ENCODE results near the gene OSBPL3. TPM values are rescaled to one million over a fixed set of nuclear protein-coding genes. Genes with fewer than 3 reads are reported as not detected.

Gene OSBPL3
- polyA plus RNA-seq, 1 of the 3 experiments (the other 2 are of a cell fraction): 23.2 TPM

DNA sequence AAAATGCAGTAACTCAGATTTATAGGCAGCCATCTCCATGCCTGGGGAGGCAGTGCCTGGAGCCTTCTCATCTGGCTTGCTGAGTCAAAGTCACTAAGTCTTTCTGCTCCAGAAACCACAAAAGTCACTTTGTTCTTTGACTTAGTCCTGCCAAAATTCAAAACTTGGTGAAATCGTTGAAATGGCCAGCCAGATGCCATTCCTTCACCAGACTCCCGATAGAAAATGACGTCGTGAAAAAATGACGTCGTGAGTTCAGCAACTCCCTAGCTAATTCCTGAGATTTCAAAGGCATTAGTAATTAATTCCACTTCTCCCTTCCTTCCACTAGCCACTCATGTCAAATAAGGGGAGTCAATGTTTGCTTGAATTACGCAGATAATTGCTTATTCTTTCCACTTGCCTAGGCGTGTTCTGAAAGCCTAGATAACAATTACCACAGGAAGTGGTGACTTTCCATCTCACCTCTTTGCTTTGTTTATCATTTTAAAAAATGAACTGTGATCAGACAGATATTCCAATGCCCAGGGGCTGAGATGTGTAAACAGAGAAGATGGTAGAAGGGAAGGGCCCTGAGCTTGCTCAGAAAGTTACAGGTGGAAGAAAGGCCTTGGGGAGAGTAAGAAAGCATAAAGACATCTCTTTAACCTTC, 48.5 kb upstream of the OSBPL3 start (continued):
- peak; percentile 32; the same call in 1 of the 2 replicates for TF ChIP-seq FOSL2 (IDR thresholded peaks at IDR 0.05; ENCODE audit: borderline replicate concordance, low read depth)
- TF ChIP-seq USF2 (IDR thresholded peaks at IDR 0.05; ENCODE audit: borderline replicate concordance, low read depth, low read length): no peak
- peak; percentile 67 for TF ChIP-seq TCF12 (IDR thresholded peaks at IDR 0.05)
- TF ChIP-seq FOXJ3 (CRISPR knock-in tag; IDR thresholded peaks at IDR 0.05): no peak
- no peak for TF ChIP-seq CTCF (IDR thresholded peaks at IDR 0.05)
- no peak for TF ChIP-seq GATA2 (CRISPR knock-in tag; IDR thresholded peaks at IDR 0.05)
- TF ChIP-seq YY1 (IDR thresholded peaks at IDR 0.05; ENCODE audit: low read depth): peak; percentile 38; the same call in 1 of the 2 replicates

DNA sequence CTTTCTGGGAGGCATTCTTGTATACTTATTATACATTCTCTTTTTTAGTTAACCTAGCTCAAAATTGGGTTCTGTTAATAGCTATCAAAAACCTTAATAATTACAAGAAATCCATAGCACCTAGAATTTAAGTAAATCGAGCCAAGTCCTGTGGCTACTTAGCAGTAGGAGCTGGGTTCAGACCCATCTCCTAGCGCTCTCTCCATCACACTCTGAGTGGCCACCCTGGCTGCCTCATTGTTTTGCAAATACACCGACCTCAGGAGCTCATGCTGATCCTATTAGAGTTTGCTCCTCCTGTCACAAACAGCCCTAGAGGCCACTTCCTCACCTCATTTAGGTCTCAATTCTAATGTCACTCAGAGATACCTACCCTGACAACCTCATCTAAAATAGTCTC, 46.2 kb upstream of the OSBPL3 start:
- 75% methylated on average over 3 of the region's 3 CpGs for WGBS (ENCODE audit: low lambda C conversion rate)
- Histone ChIP-seq H3K9me3 (no peaks in the 10 kb centered on the region), H3K9ac (no peak overlapping the region), H3K27me3 (ENCODE audit: insufficient read depth) (no peaks in the 10 kb centered on the region), H3K79me2 (ENCODE audit: insufficient read depth) (no peaks in the 10 kb centered on the region), H2AFZ (ENCODE audit: low read depth) (peak overlapping the region; percentile 48; the same call in 1 of the 2 replicates), H3K4me2 (peak overlapping the region; percentile 53; the same call in 1 of the 2 replicates), H3K4me1 (ENCODE audit: control insufficient read depth in 1 of 2, insufficient read depth in 2 of 2, low read depth in 1 of 2, low read length in 1 of 2) (peaks cover 0 to 21% of the 10 kb centered on the region in 2 experiments; a peak in 2 of 4 replicates), H3K27ac (ENCODE audit: low read depth in 2 of 2, low read length in 1 of 2) (peak overlapping the region; percentile 53 to 58; a peak in 2 of 4 replicates), H3K4me3 (ENCODE audit: low read depth in 2 of 2, low read length in 1 of 2) (no peak overlapping the region), H3K36me3 (replicated peaks in 1 of 2; ENCODE audit: control insufficient read depth in 1 of 2, insufficient read depth in 2 of 2, low read length in 1 of 2) (no peaks in the 10 kb centered on the region), H3K9me2 (no peaks in the 10 kb centered on the region), H3F3A (replicated peaks; ENCODE audit: insufficient read depth) (peaks cover 15% of the 10 kb centered on the region), H4K20me1 (ENCODE audit: insufficient read depth) (no peaks in the 10 kb centered on the region)
- TF ChIP-seq JUND (IDR thresholded peaks at IDR 0.05): no peak
- no peak for TF ChIP-seq NRF1 (IDR thresholded peaks at IDR 0.05; ENCODE audit: low read depth, low read length)
- TF ChIP-seq RAD21 (IDR thresholded peaks at IDR 0.05; ENCODE audit: low read length): no peak
- TF ChIP-seq ZBTB33 (IDR thresholded peaks at IDR 0.05; ENCODE audit: borderline replicate concordance, low read depth): no peak
- no peak for TF ChIP-seq REST (IDR thresholded peaks at IDR 0.05; ENCODE audit: low read depth, low read length)
- no peak for TF ChIP-seq MXI1 (IDR thresholded peaks at IDR 0.05; ENCODE audit: low read depth, low read length)
- TF ChIP-seq RXRA (IDR thresholded peaks at IDR 0.05; ENCODE audit: borderline replicate concordance, low read depth): no peak
- TF ChIP-seq, protein P1, sequence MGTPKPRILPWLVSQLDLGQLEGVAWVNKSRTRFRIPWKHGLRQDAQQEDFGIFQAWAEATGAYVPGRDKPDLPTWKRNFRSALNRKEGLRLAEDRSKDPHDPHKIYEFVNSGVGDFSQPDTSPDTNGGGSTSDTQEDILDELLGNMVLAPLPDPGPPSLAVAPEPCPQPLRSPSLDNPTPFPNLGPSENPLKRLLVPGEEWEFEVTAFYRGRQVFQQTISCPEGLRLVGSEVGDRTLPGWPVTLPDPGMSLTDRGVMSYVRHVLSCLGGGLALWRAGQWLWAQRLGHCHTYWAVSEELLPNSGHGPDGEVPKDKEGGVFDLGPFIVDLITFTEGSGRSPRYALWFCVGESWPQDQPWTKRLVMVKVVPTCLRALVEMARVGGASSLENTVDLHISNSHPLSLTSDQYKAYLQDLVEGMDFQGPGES (IDR thresholded peaks at IDR 0.05; ENCODE audit: low read depth, low read length): no peak
- TF ChIP-seq NFIC (IDR thresholded peaks at IDR 0.05; ENCODE audit: borderline replicate concordance): no peak
- no peak for TF ChIP-seq YY1 (IDR thresholded peaks at IDR 0.05; ENCODE audit: low read depth)
- no peak for TF ChIP-seq GABPA (IDR thresholded peaks at IDR 0.05; ENCODE audit: low read depth)
- TF ChIP-seq USF1 (IDR thresholded peaks at IDR 0.05; ENCODE audit: borderline replicate concordance, low read depth): no peak
- TF ChIP-seq RCOR1 (IDR thresholded peaks at IDR 0.05; ENCODE audit: low read length): no peak
- CTCF ChIA-PET: interaction anchor here (0.9 to 1.8 kb wide), 5 partner anchors 35 to 214 kb away, joined by 3 to 9 read pairs (median 6); no protein-coding TSS in a partner anchor
- POLR2A ChIA-PET: no interaction called here
- no peak for DNase-seq

All from SK-N-SH (cell line).